ENCODE measurements around the gene PHEX.

Gene PHEX

GRCh38 chrX:22032084-22032483, at the start of gene PHEX:
TSS of gene PHEX (plus strand) at chrX:22032325. CDS start at chrX:22033006, 681 bp downstream.
- no peak for DNase-seq

DNA sequence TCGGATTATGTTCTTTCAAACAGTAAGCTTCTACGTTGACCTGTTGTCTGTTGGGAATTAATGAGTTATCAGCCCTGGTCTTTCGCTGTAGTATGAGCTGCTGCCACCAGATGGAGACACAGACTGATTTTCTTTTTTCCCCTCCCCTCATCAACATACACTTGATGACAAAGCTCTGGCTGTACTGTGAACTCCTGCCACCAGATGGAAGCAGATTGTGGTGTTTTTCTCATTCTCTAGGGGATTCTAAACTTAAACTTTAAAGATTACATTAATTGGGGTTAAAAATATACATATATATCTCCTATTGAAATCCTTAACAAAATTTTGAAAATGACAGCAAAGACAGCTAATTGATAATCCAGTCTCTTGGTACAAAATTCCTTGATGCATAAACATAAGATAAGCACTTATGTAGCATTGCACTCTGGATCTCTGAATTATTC, 46.8 kb upstream of the PHEX start:
- peak; percentile 44 for DNase-seq

GRCh38 chrX:21986596-21986995, 45.5 kb upstream of the PHEX start:
- DNase-seq, result no peak

DNA sequence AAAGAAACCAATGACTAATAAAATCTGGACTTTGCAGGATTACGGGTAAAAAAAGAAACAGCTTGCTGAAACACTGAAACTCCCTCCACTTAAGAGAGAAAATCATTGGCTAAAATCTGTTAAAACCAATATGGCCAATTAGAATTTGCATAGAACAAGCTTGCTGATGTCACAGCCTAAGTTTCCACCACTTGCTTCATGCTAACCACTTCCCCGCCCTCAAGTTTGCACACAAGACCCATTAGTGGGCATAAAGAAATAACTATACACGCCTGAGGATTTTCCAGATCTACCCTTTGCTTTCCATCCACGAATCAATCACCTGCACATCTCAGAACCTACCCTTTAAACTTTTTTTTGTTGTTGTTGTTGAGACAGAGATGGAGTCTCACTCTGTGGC, 42.7 kb upstream of the PHEX start:
- no peak for DNase-seq

DNA sequence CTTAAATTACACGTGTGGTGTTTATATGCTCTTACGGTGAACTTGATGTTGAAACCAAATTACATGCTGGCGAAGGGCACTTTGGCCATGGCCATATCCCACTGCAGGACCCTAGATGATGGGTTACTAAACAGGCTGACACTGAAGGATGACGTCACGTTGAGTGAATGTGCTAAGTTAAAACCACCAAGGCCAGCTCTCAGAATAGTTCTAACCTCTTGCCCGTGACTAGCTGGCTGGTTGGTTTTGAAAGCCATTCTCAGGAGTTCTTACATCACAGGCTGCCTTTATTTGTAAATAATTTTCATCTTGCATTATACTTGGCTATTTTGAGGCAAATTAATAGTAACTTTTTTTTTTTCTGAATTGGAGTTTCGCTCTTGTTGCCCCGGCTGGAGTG, 41.3 kb upstream of the PHEX start:
- no peak for DNase-seq

DNA sequence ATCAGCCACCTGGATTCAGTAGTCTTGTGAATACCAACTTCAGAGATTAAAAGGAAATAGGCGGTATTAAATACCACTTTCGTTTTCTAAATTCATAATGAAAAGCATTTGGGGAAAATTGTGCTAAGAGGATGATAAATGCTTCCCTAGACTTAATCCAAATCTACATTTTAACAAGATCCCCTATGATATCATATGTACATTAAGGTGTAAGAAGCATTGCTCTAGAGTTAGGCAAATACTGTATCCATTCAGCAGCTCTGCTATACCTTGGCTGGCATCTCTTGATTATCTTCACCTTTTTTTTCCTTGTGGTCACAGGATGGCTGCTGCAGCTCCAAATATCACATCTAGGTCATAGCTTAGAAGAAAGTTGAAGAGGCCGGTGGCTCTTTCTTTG, 40.6 kb upstream of the PHEX start:
- DNase-seq, result no peak

DNA sequence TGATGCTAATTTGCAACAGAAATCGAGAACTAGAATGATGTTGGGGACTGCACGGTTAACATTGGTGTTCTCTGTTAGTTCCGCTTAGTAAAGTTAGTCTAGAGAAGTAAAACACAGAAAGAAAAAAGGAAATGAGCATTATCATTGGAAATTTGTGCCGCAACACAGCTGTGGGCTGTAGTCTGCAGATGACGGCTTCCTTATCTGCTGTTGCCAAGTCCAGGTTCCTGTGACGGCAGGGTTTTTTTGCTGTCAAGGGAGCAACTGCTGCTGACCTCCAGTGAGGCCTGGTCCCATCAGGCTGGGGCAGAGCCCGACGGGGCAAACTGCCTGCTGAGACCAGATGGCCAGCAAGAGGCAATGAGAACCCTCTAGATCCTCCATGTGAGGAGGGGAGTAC, 38.9 kb upstream of the PHEX start:
- DNase-seq, result no peak

DNA sequence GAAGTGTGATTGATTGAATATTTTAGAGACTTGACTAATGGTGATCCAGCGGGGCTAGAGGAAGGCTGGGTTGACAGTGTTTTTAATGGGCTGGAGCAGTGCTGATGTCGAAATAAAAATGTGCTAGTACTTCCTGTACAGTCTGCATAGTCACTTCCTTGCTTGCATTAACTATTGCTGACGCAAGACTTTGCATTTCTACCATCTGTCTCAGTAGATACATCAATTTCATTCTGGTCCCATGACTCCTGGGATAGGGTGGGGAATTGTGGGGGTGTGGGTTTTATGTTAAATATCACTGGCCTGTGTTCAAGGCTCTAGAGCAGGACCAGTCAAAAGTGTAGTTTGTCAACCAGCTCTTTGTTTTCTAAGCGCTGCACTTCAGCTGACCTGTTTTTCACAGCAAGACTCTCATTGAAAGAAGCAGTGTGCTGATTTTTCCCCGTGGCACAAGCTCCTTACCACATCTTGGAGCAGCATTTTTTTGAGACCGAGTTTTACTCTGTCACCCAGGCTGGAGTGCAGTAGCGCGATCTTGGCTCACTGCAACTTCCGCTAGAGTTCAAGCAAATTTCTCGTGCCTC, 35.2 kb upstream of the PHEX start:
- no peak for DNase-seq

DNA sequence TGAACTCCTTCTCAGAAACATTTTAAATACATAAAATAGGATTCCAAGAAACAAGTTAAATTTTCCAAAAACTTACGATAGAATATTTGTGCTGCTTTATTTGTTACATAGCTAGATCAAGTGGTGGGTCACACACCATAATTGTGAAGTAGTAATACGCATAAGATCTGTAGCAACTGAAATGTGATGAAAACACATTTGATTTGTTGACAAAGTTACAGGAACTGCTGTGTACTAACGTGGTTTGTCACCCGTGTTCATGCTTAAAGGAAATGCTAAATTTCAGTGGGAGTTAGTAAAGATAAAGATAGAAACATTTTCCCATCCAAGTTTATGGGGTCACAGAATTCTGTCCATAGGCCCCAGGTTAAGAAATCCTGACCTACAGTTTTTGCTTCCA, 34.1 kb upstream of the PHEX start:
- no peak for DNase-seq

DNA sequence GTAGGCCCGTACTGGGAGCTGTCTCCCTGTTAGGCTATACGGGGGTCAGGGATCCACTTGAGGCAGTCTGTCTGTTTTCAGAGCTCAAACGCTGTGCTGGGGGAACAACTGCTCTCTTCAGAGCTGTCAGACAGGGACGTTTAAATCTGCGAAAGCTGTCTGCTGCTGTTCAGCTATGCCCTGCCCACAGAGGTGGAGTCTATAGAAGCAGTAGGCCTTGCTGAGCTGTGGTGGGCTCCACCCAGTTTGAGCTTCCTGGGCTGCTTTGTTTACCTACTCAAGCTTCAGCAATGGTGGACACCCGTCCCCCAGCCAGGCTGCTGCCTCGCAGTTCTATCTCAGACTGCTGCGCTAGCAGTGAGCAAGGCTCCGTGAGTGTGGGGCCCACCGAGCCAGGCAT, 27.3 kb upstream of the PHEX start:
- DNase-seq, result no peak

DNA sequence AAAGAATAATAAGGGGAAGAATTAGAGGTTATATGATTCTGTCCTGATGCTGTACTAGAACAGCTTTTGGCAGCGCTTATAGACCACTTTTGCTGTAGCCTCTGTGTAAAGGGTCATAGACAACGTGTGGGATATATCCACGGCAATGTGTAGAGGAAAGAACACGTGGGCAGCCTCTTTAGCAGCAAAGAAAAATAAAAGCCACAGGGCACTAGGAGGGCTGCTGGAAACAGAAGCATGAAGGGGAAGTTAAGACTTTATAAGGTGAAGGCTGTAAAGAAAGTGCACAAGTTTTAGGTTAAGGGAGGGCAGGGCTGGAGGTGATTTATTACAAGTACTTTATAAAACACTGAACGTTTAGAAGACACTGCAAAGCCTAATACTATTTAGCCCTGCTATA, 20.1 kb upstream of the PHEX start:
- no peak for DNase-seq

- DNase-seq, result no peak
Observed at GRCh38 chrX:22012931-22013330, 19.2 kb upstream of the PHEX start.

- no peak for DNase-seq
Observed at GRCh38 chrX:22015139-22015750, 16.9 kb upstream of the PHEX start.

- peak; percentile 8 for DNase-seq
Observed at GRCh38 chrX:22021751-22022324, 10.3 kb upstream of the PHEX start.

- no peak for DNase-seq
Observed at GRCh38 chrX:22024577-22024976, 7.5 kb upstream of the PHEX start.

DNA sequence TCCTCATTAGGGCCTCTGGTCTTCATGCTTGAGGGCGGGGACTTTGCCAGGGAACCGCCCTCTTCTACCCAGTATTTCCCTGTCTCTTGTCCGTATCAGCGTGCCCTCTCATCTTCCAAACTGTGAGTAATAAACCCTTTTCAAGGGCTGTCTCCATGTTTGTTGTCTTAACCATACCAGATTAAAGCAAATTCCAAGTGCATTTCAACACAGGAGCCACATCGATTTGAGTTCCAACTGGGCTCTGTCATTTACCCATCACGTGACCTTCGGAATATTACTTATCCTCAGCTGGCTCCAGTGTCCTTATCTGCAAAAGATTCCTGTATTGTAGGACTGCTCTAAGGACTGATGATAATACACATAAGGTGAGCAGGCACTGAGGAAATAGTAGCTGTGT, 6.4 kb upstream of the PHEX start:
- DNase-seq, result no peak

DNA sequence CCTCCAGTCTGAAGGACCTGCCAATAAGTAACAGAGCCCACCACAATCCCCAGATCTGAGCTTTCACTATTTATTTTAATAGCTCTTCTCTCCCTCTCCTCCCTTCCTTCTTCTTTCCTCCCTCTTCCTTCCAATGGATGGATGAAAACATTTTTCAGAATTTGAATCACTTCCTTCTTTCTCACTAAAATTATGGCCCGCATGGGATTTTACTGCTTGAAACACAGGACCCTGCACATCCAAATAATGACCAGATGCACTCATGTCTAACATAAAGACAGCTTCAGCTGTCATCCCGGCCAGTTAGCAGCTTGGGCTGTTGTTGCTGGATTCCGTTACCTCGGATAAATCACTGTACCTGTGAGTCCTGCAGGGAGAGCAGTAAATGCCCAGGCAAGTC, 5.4 kb upstream of the PHEX start:
- no peak for DNase-seq

GRCh38 chrX:22032506-22032905, 381 bp downstream of the PHEX start:
- DNase-seq, result no peak

DNA sequence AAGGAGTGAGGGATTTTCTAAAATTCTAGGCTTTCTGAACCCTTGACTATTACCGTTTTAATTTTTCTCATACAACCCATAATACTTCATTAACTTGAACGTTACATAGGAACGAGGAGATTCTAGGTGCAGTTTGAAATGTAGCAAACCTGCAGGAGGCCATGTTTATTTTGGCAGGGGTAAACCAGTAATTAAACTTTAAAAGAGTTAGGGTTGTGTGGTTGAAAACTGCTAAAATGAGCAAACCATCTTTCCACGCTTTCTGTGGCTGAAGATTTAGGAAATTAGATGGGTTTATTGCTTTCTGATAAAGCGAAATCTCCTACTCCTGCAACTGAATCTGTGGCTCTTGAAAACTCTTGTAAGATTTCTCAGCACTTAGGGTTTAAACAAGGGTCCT, 1.7 kb downstream of the PHEX start:
- DNase-seq, result no peak

- no peak for DNase-seq
Observed at GRCh38 chrX:22035236-22035635, 3.1 kb downstream of the PHEX start.

DNA sequence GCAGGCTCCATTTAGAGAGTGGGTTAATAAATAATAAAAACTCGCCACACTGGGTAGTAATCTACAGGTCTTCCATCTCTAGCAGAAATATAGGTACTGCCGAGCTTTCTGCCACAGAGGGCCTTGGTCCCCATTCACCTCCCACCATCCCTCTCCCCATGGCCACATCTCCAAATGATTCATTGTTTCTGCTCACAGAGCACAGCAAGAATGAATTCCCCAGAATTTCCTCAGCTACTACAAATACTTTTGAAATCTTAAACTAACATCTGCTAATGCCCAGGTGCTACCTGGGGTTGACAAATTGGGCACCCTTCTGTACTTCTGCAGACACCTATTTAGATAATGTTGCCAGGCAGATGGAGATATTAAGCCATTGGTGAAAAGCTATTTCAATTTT, 5.1 kb downstream of the PHEX start:
- no peak for DNase-seq

DNA sequence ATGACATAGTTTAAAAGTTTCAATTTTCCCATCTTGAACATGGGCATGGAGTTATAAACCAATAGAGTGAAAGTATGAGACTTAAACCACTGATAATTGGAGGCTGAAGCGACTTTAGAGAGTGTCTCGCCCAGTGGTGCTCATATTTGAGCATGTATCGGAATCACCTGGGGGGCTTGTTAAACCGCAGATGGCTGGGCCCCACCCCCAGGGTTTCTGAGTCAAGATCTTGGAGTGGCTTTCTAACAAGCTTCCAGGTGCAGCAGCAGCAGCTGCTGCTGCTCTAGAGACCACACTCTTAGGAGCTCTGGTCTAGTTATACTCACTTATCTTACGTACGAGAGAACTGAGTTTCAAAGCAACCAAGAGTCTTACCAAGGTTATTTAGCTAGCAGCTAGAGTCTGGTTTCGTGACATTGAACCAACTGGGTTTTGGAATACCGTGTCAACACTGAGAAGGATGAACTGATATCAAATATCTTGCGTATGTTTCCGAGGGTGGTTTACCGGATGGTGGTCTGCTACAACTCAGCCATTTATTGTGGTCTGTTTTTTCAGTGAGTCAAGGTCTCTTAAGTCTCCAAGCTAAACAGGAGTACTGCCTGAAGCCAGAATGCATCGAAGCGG, 5.9 kb downstream of the PHEX start:
- no peak for DNase-seq

- no peak for DNase-seq
Observed at GRCh38 chrX:22039541-22039940, 7.4 kb downstream of the PHEX start.

DNA sequence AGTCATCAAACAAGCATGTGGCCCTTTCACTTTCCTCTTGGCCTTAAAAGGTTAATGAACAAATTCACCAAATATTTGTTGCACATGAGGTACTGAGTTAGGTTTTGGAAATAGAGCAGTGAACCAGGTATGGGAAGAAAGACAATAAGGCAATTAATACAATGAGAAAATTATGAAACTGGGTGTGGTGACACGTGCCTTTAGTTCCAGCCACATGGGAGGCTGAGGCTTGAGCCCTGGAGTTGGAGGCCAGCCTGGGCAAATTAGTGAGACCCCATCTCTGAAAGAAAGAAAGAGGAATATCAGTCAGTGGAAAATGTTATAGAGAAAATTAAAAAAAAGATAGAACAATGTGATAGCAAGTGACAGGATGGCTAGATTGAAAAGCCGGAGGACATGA, 8.1 kb downstream of the PHEX start:
- DNase-seq, result no peak

All from NCI-H1694 (cell line).